K562 (cell line): ENCODE results near the gene MAP4K4. TPM values are rescaled to one million over a fixed set of nuclear protein-coding genes. Genes with fewer than 3 reads are reported as not detected.
A peak's percentile ranks its signal among the peaks of the same experiment; 100 is the strongest.

Experiments
- ATAC-seq: fragments of 200-7000 bp; cut with Tn5 transposase; 3 replicates; pipeline ENCODE4 v1.9.1; 2020; ENCODE audit warnings: moderate library complexity
- BruUV-seq: library from RNA; stranded (reverse); fragments of 400-500 nt; replicated peaks from 2 replicates; lab custom pipeline; 2021; lab: Mats Ljungman, UMichigan
- CTCF ChIA-PET: fragments of 300-600 bp; formaldehyde crosslinking; extraction: SDS; loops from one replicate; lab custom pipeline; 2021; ENCODE audit warnings: low intra/inter-chr PET ratio; lab: Yijun Ruan, JAX
- POLR2A ChIA-PET: fragments of 300-600, 350-650 bp; sonication (Branson Sonifier 250); formaldehyde crosslinking; extraction: SDS; loops from one replicate; lab custom pipeline; 2021; ENCODE audit warnings: antibody characterized with exemption, inconsistent platforms; lab: Yijun Ruan, JAX
- DNase-seq, 4 experiments: peaks; one replicate each; pipeline versions ENCODE4 v3.0.0 to v3.0.0-alpha.2; 2011 to 2018; ENCODE audit warnings: low spot score in 3 of 4, mixed read lengths in 3 of 4; ENCODE audit errors: extremely low read depth in 1 of 4
- FAIRE-seq: peaks from 2 replicates; lab custom pipeline; 2011; peaks lifted over from hg19 to GRCh38; lab: Jason Lieb, UNC
- H2AFZ ChIP-seq: 2 replicates; pipeline ENCODE4 v1.6.0; 2011; ENCODE audit warnings: low read depth, low read length, control low read depth, inconsistent platforms
- H3K27ac ChIP-seq: fragments of 200-600 bp; 3 replicates; pipeline ENCODE4 v1.8.0; 2011; ENCODE audit warnings: low read depth, mild to moderate bottlenecking, control low read depth, inconsistent platforms, low read length, moderate library complexity, mixed read lengths; ENCODE audit errors: extremely low read depth
- H3K27me3 ChIP-seq, 2 experiments: fragments of 300-600 bp in 1 of 2; 2 replicates in 1 of 2; 3 replicates in 1 of 2; pipeline versions ENCODE4 v1.6.0 to v1.8.0; 2011; ENCODE audit warnings: inconsistent platforms in 2 of 2, low read length in 2 of 2, mild to moderate bottlenecking in 1 of 2, mixed read lengths in 1 of 2, moderate library complexity in 1 of 2; ENCODE audit not compliant: control insufficient read depth in 2 of 2, insufficient read depth in 2 of 2
- H3K36me3 ChIP-seq: fragments of 300-600 bp; 3 replicates; pipeline ENCODE4 v1.8.0; 2011; ENCODE audit warnings: mild to moderate bottlenecking, low read length, inconsistent platforms; ENCODE audit not compliant: control insufficient read depth, insufficient read depth
- H3K4me1 ChIP-seq, 2 experiments: fragments of 200-600 bp in 1 of 2; replicated peaks in 1 of 2; 2 replicates in 1 of 2; 3 replicates in 1 of 2; pipeline versions ENCODE4 v1.5.1 to v1.8.0; 2011; ENCODE audit warnings: inconsistent platforms in 2 of 2, low read length in 2 of 2, mild to moderate bottlenecking in 1 of 2, mixed read lengths in 1 of 2, moderate library complexity in 1 of 2; ENCODE audit not compliant: control insufficient read depth in 2 of 2, insufficient read depth in 2 of 2
- H3K4me2 ChIP-seq: 2 replicates; pipeline ENCODE4 v1.6.1; 2011; ENCODE audit warnings: low read length, control low read depth, inconsistent platforms, mixed read lengths; ENCODE audit not compliant: insufficient read depth
- H3K4me3 ChIP-seq: fragments of 200-600 bp; sonication (generic), shearing (Covaris generic); 2 replicates; pipeline ENCODE4 v1.5.1; 2016; ENCODE audit warnings: control low read depth, inconsistent platforms
- H3K79me2 ChIP-seq: fragments of 200-600 bp; 3 replicates; pipeline ENCODE4 v1.8.0; 2011; ENCODE audit warnings: low read length, inconsistent platforms; ENCODE audit not compliant: control insufficient read depth, insufficient read depth
- H3K9ac ChIP-seq, 2 experiments: 2 replicates each; pipeline versions ENCODE4 v1.6.0 to v1.6.1; 2011; ENCODE audit warnings: low read depth in 2 of 2, low read length in 2 of 2, control low read depth in 1 of 2, inconsistent platforms in 1 of 2, mild to moderate bottlenecking in 1 of 2, mixed read lengths in 1 of 2; ENCODE audit not compliant: insufficient read depth in 1 of 2
- H3K9me1 ChIP-seq: one replicate; pipeline ENCODE4 v1.6.0; 2011; ENCODE audit warnings: inconsistent platforms, mild to moderate bottlenecking, low read length, moderate library complexity; ENCODE audit not compliant: control insufficient read depth, insufficient read depth
- H3K9me3 ChIP-seq: replicated peaks from 2 replicates; pipeline ENCODE4 v1.5.1; 2011; ENCODE audit warnings: low read depth, low read length, inconsistent platforms; ENCODE audit not compliant: control insufficient read depth, insufficient read depth
- H4K20me1 ChIP-seq: replicated peaks from 2 replicates; pipeline ENCODE4 v1.6.1; 2011; ENCODE audit warnings: low read length, inconsistent platforms, mixed read lengths; ENCODE audit not compliant: control insufficient read depth, insufficient read depth
- ASH1L ChIP-seq: fragments of 450-650 bp; IDR thresholded peaks from 2 replicates; pipeline ENCODE4 v1.6.1; 2018; ENCODE audit warnings: borderline replicate concordance, mild to moderate bottlenecking, low read depth; ENCODE audit not compliant: partially characterized antibody
- C11orf30 ChIP-seq: fragments of 450-650 bp; IDR thresholded peaks from 2 replicates; pipeline ENCODE4 v1.6.1; 2016; ENCODE audit warnings: low read depth, mild to moderate bottlenecking
- CEBPB ChIP-seq: fragments of 450-650 bp; IDR thresholded peaks from 2 replicates; pipeline ENCODE4 v1.6.1; 2016; ENCODE audit warnings: missing genetic modification characterization, missing compliant biosample characterization
- DMBX1 ChIP-seq: fragments of 250-450 bp; sonication (Bioruptor Pico); IDR thresholded peaks from 2 replicates; pipeline ENCODE4 v1.8.0; 2022; ENCODE audit warnings: inconsistent platforms, mild to moderate bottlenecking, moderate library complexity, borderline replicate concordance
- IRF1 ChIP-seq: sonication (generic); formaldehyde crosslinking; IDR thresholded peaks from 2 replicates; pipeline ENCODE4 v1.8.0; 2022; ENCODE audit warnings: missing genetic modification reagents, mild to moderate bottlenecking, borderline replicate concordance
- KDM1A ChIP-seq, 2 experiments: fragments of 450-650 bp; IDR thresholded peaks; 2 replicates each; pipeline ENCODE4 v1.6.1; 2016; ENCODE audit warnings: mild to moderate bottlenecking in 2 of 2
- MAFF ChIP-seq: IDR thresholded peaks from 2 replicates; pipeline ENCODE4 v1.6.1; 2012; ENCODE audit warnings: low read length, improper control_type of control experiment
- MAFG ChIP-seq: fragments of 450-650 bp; conservative IDR thresholded peaks from 2 replicates; pipeline ENCODE4 v1.6.1; 2016; ENCODE audit warnings: missing genetic modification characterization, missing compliant biosample characterization
- MAFK ChIP-seq: IDR thresholded peaks from 2 replicates; pipeline ENCODE4 v1.6.1; 2011; ENCODE audit warnings: low read length, improper control_type of control experiment
- MAZ ChIP-seq, 2 experiments: fragments of 450-650 bp in 1 of 2; sonication (generic) in 1 of 2; formaldehyde crosslinking; IDR thresholded peaks in 1 of 2; conservative IDR thresholded peaks in 1 of 2; 2 replicates each; pipeline versions ENCODE4 v1.4.0 to v1.5.0; 2020; ENCODE audit warnings: mild to moderate bottlenecking in 1 of 2, missing genetic modification reagents in 1 of 2
- SMC3 ChIP-seq: conservative IDR thresholded peaks from 2 replicates; pipeline ENCODE4 v1.6.1; 2011; ENCODE audit warnings: low read depth, low read length, improper control_type of control experiment; ENCODE audit not compliant: insufficient read depth
- ZNF316 ChIP-seq: fragments of 450-650 bp; IDR thresholded peaks from 2 replicates; pipeline ENCODE4 v1.6.1; 2016
- WGBS: fragments of 100-300 bp; shearing (Covaris generic); methylation state at CpG from one replicate; pipeline ENCODE4 v1.1.6; 2016; ENCODE audit warnings: low coverage, mixed read lengths; ENCODE audit not compliant: insufficient coverage; ENCODE audit errors: missing lambda C conversion rate; 5-methylcytosine and 5-hydroxymethylcytosine counted together
- in situ Hi-C: fragments of 300-500 bp; cut with MboI; formaldehyde crosslinking; loops from 4 replicates; pipeline ENCODE4 v1.15.0; 2018; ENCODE audit warnings: inconsistent platforms, mixed read lengths
- intact Hi-C: fragments of 100-400 bp; cut with micrococcal nuclease; formaldehyde crosslinking; loops from 2 replicates; pipeline ENCODE4 v1.14.2; 2022
- polyA plus RNA-seq, 8 experiments: library from polyadenylated mRNA; depleted of rRNA in 4 of 8; stranded (reverse) in 5 of 8; unstranded in 3 of 8; fragments of >200 nt; fragmentation: Nextera tagmentation in 2 of 8; fragmentation: Illumina TruSeq in 1 of 8; extraction: Ambion mirVana in 2 of 8; extraction: Trizol in 1 of 8; gene quantifications; 2 replicates each; pipeline versions ENCODE4 v1.2.1 to v1.2.3, GENCODE V29; 2011 to 2014; ENCODE audit warnings: inconsistent platforms in 1 of 8, missing spikeins in 1 of 8
- total RNA-seq, 7 experiments: library from RNA; depleted of rRNA in 6 of 7; stranded (reverse); fragments of >200 nt in 6 of 7; fragmentation: Illumina TruSeq in 2 of 7; extraction: Trizol in 2 of 7; gene quantifications; 2 replicates each; pipeline versions ENCODE4 v1.2.1 to v1.2.3, GENCODE V29; 2011 to 2021; ENCODE audit warnings: low replicate concordance in 1 of 7

MAP4K4 gene
- total and polyA plus RNA-seq, 9 of the 15 experiments (the other 6 are each of a cell fraction or from before 2014, with no cell fraction given), result 7.6 to 76.4 (median 50.6) TPM

GRCh38 chr2:101897301-101897700, 199.8 kb downstream of the MAP4K4 start:
- no peaks in the 10 kb centered on the region for H4K20me1 ChIP-seq
- ATAC-seq, result no peak; the same call in 2 of the 3 replicates
- H3K36me3 ChIP-seq, result peaks cover 6% of the 10 kb centered on the region; the same call in 2 of the 3 replicates
- no TSS peak for BruUV-seq
- no peak for FAIRE-seq
- no peak overlapping the region for H3K9ac ChIP-seq
- H3K4me2 ChIP-seq, result no peak overlapping the region
- in situ Hi-C loops, result no loop called here
- no peaks in the 10 kb centered on the region for H3K9me1 ChIP-seq
- no peaks in the 10 kb centered on the region for H3K4me1 ChIP-seq
- no peak for TF ChIP-seq IRF1
- no peak for TF ChIP-seq DMBX1 (CRISPR knock-in tag)
- no peak for TF ChIP-seq MAZ (CRISPR knock-in tag; conservative IDR thresholded peaks at IDR 0.05 in 1 of 2, IDR thresholded peaks at IDR 0.05 in 1 of 2)
- TF ChIP-seq, all 486 proteins: peak for 0
- ChIA-PET POLR2A (interaction anchor here (0.7 to 1.4 kb wide), 3 partner anchors 10 to 61 kb away, joined by 3 to 4 read pairs (median 3); no protein-coding TSS in a partner anchor), CTCF (no interaction called here)
- Histone ChIP-seq H3K79me2 (no peaks in the 10 kb centered on the region), H3K27me3 (0 out of 5 replicates have a peak, but pooled peaks cover 0 to 2% of the 10 kb centered on the region in 2 experiments), H2AFZ (no peak overlapping the region), H3K4me3 (no peak overlapping the region), H3K27ac (no peak overlapping the region), H3K9me3 (no peaks in the 10 kb centered on the region)
- 68% methylated on average over 1 of the region's 1 CpG for WGBS
- intact Hi-C loops, result no loop called here
- DNase-seq, result no peak

- Histone ChIP-seq H3K9ac (no peak overlapping the region), H3K79me2 (no peaks in the 10 kb centered on the region), H3K36me3 (no peaks in the 10 kb centered on the region), H3K4me3 (no peak overlapping the region), H4K20me1 (no peaks in the 10 kb centered on the region), H3K27me3 (0 out of 5 replicates have a peak, but pooled peaks cover 0 to 4% of the 10 kb centered on the region in 2 experiments), H3K4me1 (no peaks in the 10 kb centered on the region), H2AFZ (no peak overlapping the region), H3K9me3 (no peaks in the 10 kb centered on the region), H3K9me1 (no peaks in the 10 kb centered on the region), H3K4me2 (no peak overlapping the region), H3K27ac (no peak overlapping the region)
- FAIRE-seq (no peak), DNase-seq (no peak), ATAC-seq (no peak)
- ChIA-PET CTCF (no interaction called here), POLR2A (no interaction called here)
- BruUV-seq, result no TSS peak
- in situ Hi-C loops, result no loop called here
- intact Hi-C loops, result no loop called here
- peak; percentile 74 for TF ChIP-seq MAFF
- no peak for TF ChIP-seq KDM1A (IDR thresholded peaks at IDR 0.05)
- TF ChIP-seq ASH1L, result no peak
- TF ChIP-seq MAFK, result peak; percentile 69
- TF ChIP-seq SMC3, result no peak
- TF ChIP-seq C11orf30, result peak; percentile 79
- TF ChIP-seq ZNF316, result peak; percentile 91
- peak; percentile 73 for TF ChIP-seq MAFG (tag)
- TF ChIP-seq CEBPB (tag), result 0 out of 2 replicates have a peak, but pooled peaks have one; percentile 38
Observed at GRCh38 chr2:101899265-101899664, 201.8 kb downstream of the MAP4K4 start.
